HUES48 (cell line): ENCODE data around the gene XPO4.

Experiments used
- H3K27ac ChIP-seq: one replicate; pipeline ENCODE4 v1.7.0; 2013; ENCODE audit warnings: low read depth, low read length, inconsistent platforms
- H3K27me3 ChIP-seq: 2 replicates; pipeline ENCODE4 v1.6.1; 2013; ENCODE audit warnings: mild to moderate bottlenecking, low read length; ENCODE audit not compliant: control insufficient read depth, insufficient read depth
- H3K36me3 ChIP-seq: 2 replicates; pipeline ENCODE4 v1.6.1; 2013; ENCODE audit warnings: low read length; ENCODE audit not compliant: control insufficient read depth, insufficient read depth
- H3K4me1 ChIP-seq: 2 replicates; pipeline ENCODE4 v1.6.1; 2013; ENCODE audit warnings: mild to moderate bottlenecking, low read length; ENCODE audit not compliant: control insufficient read depth, insufficient read depth
- H3K4me3 ChIP-seq: 2 replicates; pipeline ENCODE4 v1.5.1; 2013; ENCODE audit warnings: mild to moderate bottlenecking, low read depth, low read length
- H3K9ac ChIP-seq: 2 replicates; pipeline ENCODE4 v1.6.1; 2013; ENCODE audit warnings: mild to moderate bottlenecking, low read depth, low read length, moderate library complexity
- H3K9me3 ChIP-seq: 2 replicates; pipeline ENCODE4 v1.6.1; 2013; ENCODE audit warnings: low read length; ENCODE audit not compliant: control insufficient read depth, insufficient read depth

Gene XPO4

DNA sequence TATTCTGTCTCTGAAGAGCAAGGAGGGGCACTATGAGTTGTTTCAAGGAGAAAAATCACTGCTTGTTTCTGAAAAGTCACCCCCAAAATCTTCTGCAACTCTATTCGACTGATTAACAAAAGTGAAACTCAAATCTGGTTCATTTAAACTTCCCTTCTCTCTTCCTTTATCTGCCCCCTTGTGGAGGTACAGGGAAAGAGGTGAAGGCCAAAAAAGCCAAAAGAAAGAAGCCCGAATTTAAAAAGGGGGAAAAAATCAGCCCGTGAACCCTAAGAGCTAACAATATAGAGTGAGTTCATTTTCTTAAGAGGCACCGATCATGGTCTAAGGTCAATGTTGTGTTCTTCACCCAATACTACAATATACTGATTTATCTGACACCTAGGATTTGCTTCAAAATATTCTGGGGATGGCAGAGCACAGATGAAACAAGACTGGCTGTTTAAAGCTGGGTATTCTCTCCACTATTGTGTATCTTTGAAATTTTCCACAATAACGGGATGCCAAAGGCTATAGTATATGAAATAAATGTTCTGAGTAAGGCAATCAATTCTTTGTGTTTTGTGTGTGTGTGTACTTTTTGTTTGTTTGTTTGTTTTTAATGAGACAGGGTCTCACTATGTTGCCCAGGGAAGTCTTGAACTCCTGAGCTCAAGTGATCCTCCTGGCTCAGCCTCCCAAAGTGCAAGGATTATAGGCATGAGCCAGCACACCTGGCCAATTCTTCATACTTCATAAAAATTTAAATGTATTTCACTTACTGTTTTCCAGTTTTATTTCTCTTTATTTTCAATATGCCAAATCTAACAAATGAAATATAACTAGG lies 73.8 kb downstream of the XPO4 start:
- Histone ChIP-seq H3K9ac (no peak overlapping the region), H3K4me3 (no peak overlapping the region), H3K27ac (no peak overlapping the region), H3K9me3 (no peaks in the 10 kb centered on the region), H3K27me3 (no peaks in the 10 kb centered on the region), H3K4me1 (peaks cover 19% of the 10 kb centered on the region), H3K36me3 (peaks cover 11% of the 10 kb centered on the region; the same call in 1 of the 2 replicates)

DNA sequence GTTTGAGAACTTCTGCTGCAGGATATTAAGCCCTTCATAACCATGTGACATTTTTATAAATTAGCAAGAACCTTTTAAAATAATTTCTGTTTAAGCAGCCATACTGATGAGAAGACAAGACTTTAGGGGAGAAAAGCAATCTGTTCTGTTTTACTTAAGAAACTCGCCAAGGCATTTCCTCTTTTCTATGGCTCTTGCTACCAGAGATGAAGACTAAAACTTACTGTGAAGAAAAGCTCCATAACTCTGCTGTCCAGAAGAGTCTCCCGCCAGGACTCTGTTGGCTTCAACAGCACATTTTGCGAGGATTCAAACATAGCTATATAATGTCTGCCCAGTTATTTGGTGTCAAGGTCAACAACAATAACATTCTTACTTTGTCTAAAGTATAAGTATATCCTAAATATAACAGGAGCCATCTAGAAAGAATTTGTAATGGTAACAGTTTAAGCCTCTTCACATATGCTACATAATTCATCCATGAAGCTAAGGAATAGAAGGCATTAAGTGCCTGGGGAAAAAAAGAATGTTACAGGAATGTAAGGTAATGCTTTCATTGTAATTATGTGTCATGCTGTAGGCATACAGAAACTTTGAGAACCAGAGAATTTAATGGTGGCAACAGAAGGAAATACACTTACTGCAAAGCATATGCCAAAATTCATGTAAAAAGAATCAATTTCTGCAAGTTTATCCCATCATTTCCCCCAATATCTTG lies 75.5 kb downstream of the XPO4 start:
- Histone ChIP-seq H3K4me3 (no peak overlapping the region), H3K4me1 (peaks cover 19% of the 10 kb centered on the region), H3K9ac (no peak overlapping the region), H3K27me3 (no peaks in the 10 kb centered on the region), H3K36me3 (peaks cover 2% of the 10 kb centered on the region; the same call in 1 of the 2 replicates), H3K27ac (no peak overlapping the region), H3K9me3 (no peaks in the 10 kb centered on the region)

DNA sequence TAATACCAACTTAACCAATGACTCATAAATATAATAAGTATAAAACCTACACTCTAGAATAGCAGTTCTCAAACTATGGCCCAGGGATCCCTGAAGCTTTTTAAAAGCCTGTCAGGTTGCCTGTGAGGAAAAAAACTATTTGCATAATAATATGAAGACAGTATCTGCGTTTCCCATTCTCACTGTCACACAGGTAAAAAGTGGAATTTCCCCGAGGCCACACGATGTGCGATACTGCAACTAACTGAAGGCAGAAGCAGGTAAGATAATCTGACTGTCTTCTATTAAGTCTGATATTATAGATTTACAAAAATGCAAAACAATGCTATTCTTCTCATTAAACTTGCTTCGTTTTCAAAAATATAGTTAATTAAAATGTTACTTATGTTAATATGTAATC lies 76.2 kb downstream of the XPO4 start:
- Histone ChIP-seq H3K27me3 (no peaks in the 10 kb centered on the region), H3K9me3 (no peaks in the 10 kb centered on the region), H3K36me3 (peaks cover 9% of the 10 kb centered on the region)

DNA sequence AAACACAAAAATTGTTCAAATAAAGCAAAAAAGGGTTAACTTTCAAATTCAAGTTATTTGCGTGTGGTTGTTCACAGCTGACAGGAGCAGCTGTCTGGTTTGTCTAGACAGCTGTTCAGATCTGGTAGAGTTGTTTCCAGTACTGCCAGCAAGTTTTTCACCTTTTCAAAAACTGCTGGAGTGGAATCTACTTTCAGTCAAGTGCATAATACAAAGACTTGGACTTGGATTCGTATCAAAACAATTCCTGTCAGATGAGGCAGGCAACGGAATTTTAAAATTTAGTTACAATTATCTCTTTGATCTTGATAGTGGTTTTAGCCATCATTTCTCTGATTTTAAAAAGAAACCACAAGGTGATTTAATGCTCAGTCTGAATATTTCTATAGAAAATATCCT lies 77.1 kb downstream of the XPO4 start:
- Histone ChIP-seq H3K9ac (no peak overlapping the region), H3K27ac (no peak overlapping the region), H3K27me3 (no peaks in the 10 kb centered on the region), H3K36me3 (peaks cover 17% of the 10 kb centered on the region), H3K9me3 (no peaks in the 10 kb centered on the region), H3K4me1 (peaks cover 19% of the 10 kb centered on the region), H3K4me3 (no peak overlapping the region)

More for the DNA sequence above, 76.2 kb downstream of the XPO4 start:
- no peak overlapping the region for H3K4me3 ChIP-seq
- H3K4me1 ChIP-seq, result peaks cover 19% of the 10 kb centered on the region
- H3K9ac ChIP-seq, result no peak overlapping the region
- H3K27ac ChIP-seq, result no peak overlapping the region

DNA sequence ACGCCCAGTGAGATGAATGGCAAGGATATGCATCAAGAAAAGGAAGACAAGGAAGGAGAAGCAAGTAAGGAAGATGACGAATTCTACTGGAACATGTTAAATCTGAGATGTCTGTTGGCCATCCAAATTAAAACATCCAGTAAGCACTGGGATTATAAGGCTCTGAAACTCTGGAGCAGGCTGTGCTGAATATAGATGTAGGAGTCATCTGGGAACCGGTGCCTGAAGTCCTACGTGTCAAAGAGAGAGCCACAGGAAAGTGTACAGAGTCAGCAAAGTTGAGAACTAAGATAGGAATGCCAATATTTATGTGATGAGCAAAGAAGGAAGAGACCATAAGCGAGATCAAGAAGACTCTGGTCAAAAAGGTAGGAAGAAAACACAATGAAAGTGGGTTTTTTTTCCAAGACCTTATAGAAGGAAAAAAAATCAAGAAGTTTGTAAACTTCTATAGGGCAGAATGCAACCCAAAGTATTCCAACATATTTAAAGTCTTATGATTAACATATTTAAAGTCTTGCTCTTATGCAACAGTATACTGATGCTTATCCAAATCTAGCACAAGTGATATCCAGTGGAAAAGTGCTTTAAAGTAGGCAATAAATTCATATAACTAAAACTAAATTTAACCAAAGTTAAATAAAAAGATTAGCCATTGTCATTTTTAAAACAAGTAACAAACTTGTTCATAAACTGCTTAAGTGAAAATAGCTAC lies 77.6 kb downstream of the XPO4 start:
- Histone ChIP-seq H3K9ac (no peak overlapping the region), H3K9me3 (no peaks in the 10 kb centered on the region), H3K4me1 (peaks cover 19% of the 10 kb centered on the region), H3K27me3 (no peaks in the 10 kb centered on the region), H3K36me3 (peaks cover 22% of the 10 kb centered on the region), H3K4me3 (no peak overlapping the region), H3K27ac (no peak overlapping the region)

DNA sequence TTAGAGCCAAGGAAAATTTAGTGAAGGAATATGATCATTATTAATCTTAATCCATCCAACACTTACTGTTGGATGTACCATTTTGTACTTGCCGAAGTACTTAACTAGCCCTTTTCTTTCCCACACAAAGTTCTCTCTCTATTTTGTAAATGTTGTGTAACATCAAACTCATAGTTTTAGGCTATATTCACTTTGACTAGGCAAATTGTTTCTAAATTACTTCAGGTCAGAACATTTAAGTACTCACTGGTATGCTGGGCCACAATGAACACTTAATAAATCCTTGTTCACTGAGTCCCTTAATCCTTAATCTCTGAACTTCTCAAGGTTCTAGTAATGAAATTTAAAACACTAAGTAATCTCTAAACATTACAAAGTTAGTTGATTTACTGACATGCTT lies 79.5 kb downstream of the XPO4 start:
- H3K36me3 ChIP-seq, result peaks cover 25% of the 10 kb centered on the region

DNA sequence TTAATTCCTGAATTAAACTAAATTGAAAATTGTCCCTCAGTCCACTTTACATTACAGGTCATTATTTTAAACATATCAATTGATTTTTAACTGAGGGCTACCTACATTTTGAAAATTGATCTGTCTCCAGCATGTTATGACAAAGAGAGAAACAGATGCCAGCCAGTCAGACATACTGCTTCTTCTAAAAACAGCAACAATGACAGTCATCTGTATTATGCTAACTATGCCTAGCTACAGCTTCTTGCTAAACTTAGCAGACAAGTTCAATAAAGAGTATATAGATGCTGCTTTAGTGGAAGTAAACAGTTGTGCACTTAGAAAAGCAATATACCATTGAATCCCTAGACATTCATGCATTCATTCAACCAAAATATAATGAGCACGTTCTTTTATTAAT lies 80.1 kb downstream of the XPO4 start:
- H3K4me3 ChIP-seq, result no peak overlapping the region
- no peak overlapping the region for H3K9ac ChIP-seq
- peaks cover 17% of the 10 kb centered on the region for H3K4me1 ChIP-seq
- no peaks in the 10 kb centered on the region for H3K27me3 ChIP-seq
- H3K27ac ChIP-seq, result no peak overlapping the region
- no peaks in the 10 kb centered on the region for H3K9me3 ChIP-seq
- peaks cover 25% of the 10 kb centered on the region for H3K36me3 ChIP-seq

More for the DNA sequence above, 79.5 kb downstream of the XPO4 start:
- H3K27me3 ChIP-seq, result no peaks in the 10 kb centered on the region
- H3K4me3 ChIP-seq, result no peak overlapping the region
- no peak overlapping the region for H3K27ac ChIP-seq
- no peak overlapping the region for H3K9ac ChIP-seq
- peaks cover 19% of the 10 kb centered on the region for H3K4me1 ChIP-seq
- H3K9me3 ChIP-seq, result no peaks in the 10 kb centered on the region

DNA sequence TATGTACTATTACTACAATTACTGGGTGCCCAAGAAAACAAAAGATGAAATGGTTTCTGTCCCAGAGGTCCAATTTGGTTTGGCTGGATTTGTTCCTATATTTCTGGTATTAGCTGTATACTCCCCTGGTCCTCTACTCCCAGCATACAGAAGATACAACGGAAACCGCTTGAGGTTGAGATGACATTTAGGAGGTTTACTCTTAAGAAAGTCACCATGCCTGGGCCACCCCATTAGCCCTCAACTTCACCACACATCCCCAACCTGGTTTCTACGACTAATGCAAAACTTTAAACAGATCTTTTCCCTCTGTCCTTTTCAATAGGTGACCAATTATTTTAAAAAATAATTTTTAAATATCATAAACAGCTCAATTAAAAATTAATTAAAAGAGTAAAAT lies 82.8 kb downstream of the XPO4 start:
- H3K27ac ChIP-seq, result no peak overlapping the region
- peaks cover 28% of the 10 kb centered on the region for H3K36me3 ChIP-seq
- peaks cover 2% of the 10 kb centered on the region; the same call in 1 of the 2 replicates for H3K4me1 ChIP-seq
- no peak overlapping the region for H3K9ac ChIP-seq
- no peaks in the 10 kb centered on the region for H3K27me3 ChIP-seq
- no peaks in the 10 kb centered on the region for H3K9me3 ChIP-seq
- H3K4me3 ChIP-seq, result no peak overlapping the region

DNA sequence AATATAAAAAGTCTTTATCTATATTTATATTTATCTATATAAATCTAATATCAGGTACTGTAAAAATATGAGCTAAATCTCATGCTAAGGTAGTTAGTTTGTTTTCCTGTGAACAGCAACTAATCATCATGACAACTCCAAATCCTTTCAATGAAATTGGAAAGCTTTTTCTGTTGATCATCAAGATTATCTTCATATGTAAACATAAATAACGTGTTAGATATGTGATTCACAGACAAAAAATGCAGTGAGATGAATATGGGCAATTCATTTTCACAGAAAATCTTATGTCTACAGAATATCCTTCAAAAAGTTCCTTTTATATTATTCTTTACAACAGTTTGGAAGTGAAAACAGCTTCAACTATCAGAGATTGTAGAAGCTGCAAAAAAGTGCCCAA lies 87.1 kb downstream of the XPO4 start:
- H3K9ac ChIP-seq, result no peak overlapping the region
- peaks cover 21% of the 10 kb centered on the region for H3K36me3 ChIP-seq
- no peaks in the 10 kb centered on the region for H3K9me3 ChIP-seq
- H3K4me3 ChIP-seq, result no peak overlapping the region
- H3K4me1 ChIP-seq, result no peaks in the 10 kb centered on the region
- no peaks in the 10 kb centered on the region for H3K27me3 ChIP-seq
- no peak overlapping the region for H3K27ac ChIP-seq

DNA sequence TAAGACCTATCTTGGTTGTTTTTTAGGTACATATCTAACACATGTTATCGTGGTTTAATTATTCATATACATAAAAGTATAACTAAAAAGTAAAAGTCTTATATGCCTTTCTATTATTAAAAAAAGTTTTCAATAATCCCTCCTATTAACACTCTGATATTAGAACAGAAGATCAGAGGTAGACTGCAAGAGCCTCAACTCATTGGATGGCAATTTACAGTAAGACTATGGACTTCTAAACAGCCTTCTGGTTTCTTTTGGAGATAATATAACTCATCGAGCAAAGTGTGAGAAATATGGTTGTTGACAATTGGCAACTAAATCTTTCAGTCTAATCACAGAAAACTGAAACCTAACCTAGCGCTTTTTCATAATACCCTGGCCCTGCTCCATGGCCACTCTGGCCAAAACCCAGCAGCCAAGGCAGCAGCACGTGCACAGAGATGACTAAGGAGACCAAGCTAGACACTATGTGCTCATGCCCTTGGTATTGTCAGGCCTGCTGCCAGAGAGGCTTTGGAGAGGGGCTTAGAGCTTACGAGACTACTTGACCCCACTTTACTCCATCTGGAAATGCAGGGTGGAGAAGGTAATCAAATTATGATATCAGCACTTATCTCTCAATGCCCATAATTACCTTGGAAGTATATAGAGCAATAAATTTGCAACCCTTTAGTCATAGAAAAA lies 88.2 kb downstream of the XPO4 start:
- H3K9ac ChIP-seq, result no peak overlapping the region
- H3K9me3 ChIP-seq, result no peaks in the 10 kb centered on the region
- no peaks in the 10 kb centered on the region for H3K4me1 ChIP-seq
- no peak overlapping the region for H3K4me3 ChIP-seq
- H3K27me3 ChIP-seq, result no peaks in the 10 kb centered on the region
- H3K36me3 ChIP-seq, result peaks cover 24% of the 10 kb centered on the region
- H3K27ac ChIP-seq, result no peak overlapping the region
